H9 (cell line): Measurements from ENCODE around the gene NKX2-2. TPM values are rescaled to one million over a fixed set of nuclear protein-coding genes. Genes with fewer than 3 reads are reported as not detected.

Experiments used
- DNase-seq: peaks from one replicate; pipeline ENCODE4 v3.0.0-alpha.2; 2017
- H2AFZ ChIP-seq: one replicate; pipeline ENCODE4 v1.6.1; 2013; ENCODE audit warnings: mild to moderate bottlenecking, low read length, control low read depth, moderate library complexity
- H2AK5ac ChIP-seq: 2 replicates; pipeline ENCODE4 v1.6.1; 2013; ENCODE audit warnings: low read length, control low read depth, mixed read lengths; ENCODE audit not compliant: insufficient read length
- H2BK120ac ChIP-seq: one replicate; pipeline ENCODE4 v1.6.1; 2013; ENCODE audit warnings: low read depth, mild to moderate bottlenecking, low read length, control low read depth, inconsistent platforms; ENCODE audit not compliant: poor library complexity, severe bottlenecking
- H2BK12ac ChIP-seq: 2 replicates; pipeline ENCODE4 v1.6.1; 2013; ENCODE audit warnings: low read length, control low read depth, mixed read lengths, low read depth; ENCODE audit not compliant: insufficient read length
- H2BK15ac ChIP-seq: 2 replicates; pipeline ENCODE4 v1.6.1; 2013; ENCODE audit warnings: low read depth, low read length, control low read depth
- H2BK20ac ChIP-seq: one replicate; pipeline ENCODE4 v1.6.1; 2013; ENCODE audit warnings: low read depth, mild to moderate bottlenecking, low read length, control low read depth, inconsistent platforms; ENCODE audit not compliant: poor library complexity, severe bottlenecking
- H2BK5ac ChIP-seq: 2 replicates; pipeline ENCODE4 v1.6.1; 2013; ENCODE audit warnings: low read length, control low read depth, mixed read lengths; ENCODE audit not compliant: insufficient read length
- H3K14ac ChIP-seq: 2 replicates; pipeline ENCODE4 v1.6.1; 2013; ENCODE audit warnings: low read length, control low read depth; ENCODE audit not compliant: insufficient read depth
- H3K18ac ChIP-seq: 2 replicates; pipeline ENCODE4 v1.6.1; 2013; ENCODE audit warnings: low read depth, mild to moderate bottlenecking, mixed read lengths, low read length, control low read depth; ENCODE audit not compliant: insufficient read length
- H3K23ac ChIP-seq: 2 replicates; pipeline ENCODE4 v1.6.1; 2013; ENCODE audit warnings: low read length, control low read depth, mixed read lengths, low read depth; ENCODE audit not compliant: insufficient read length
- H3K23me2 ChIP-seq: 2 replicates; pipeline ENCODE4 v1.6.1; 2013; ENCODE audit warnings: low read depth, mild to moderate bottlenecking, mixed read lengths, low read length, control low read depth; ENCODE audit not compliant: insufficient read length, poor library complexity, severe bottlenecking
- H3K27ac ChIP-seq: 2 replicates; pipeline ENCODE4 v1.5.1; 2013; ENCODE audit warnings: low read length, control low read depth, mixed read lengths, low read depth; ENCODE audit not compliant: insufficient read length
- H3K27me3 ChIP-seq: 2 replicates; pipeline ENCODE4 v1.6.1; 2013; ENCODE audit warnings: low read length, control low read depth, inconsistent platforms; ENCODE audit not compliant: insufficient read depth
- H3K4ac ChIP-seq: 2 replicates; pipeline ENCODE4 v1.6.1; 2013; ENCODE audit warnings: low read depth, mild to moderate bottlenecking, control low read depth, inconsistent platforms, low read length, moderate library complexity
- H3K4me1 ChIP-seq: 2 replicates; pipeline ENCODE4 v1.6.1; 2013; ENCODE audit warnings: low read length, control low read depth, inconsistent platforms; ENCODE audit not compliant: insufficient read depth
- H3K4me2 ChIP-seq: 2 replicates; pipeline ENCODE4 v1.6.1; 2013; ENCODE audit warnings: low read length, control low read depth, mixed read lengths; ENCODE audit not compliant: insufficient read length, insufficient read depth
- H3K56ac ChIP-seq: 2 replicates; pipeline ENCODE4 v1.6.1; 2013; ENCODE audit warnings: low read depth, mild to moderate bottlenecking, mixed read lengths, low read length, control low read depth; ENCODE audit not compliant: insufficient read length
- H3K79me1 ChIP-seq: 2 replicates; pipeline ENCODE4 v1.6.1; 2013; ENCODE audit warnings: low read depth, mild to moderate bottlenecking, moderate library complexity, low read length, control low read depth, inconsistent platforms; ENCODE audit not compliant: insufficient read depth, poor library complexity, severe bottlenecking
- H3K79me2 ChIP-seq: 2 replicates; pipeline ENCODE4 v1.6.1; 2013; ENCODE audit warnings: low read length, control low read depth, inconsistent platforms; ENCODE audit not compliant: insufficient read depth
- H3K9ac ChIP-seq: 2 replicates; pipeline ENCODE4 v1.6.1; 2013; ENCODE audit warnings: low read length, control low read depth, mixed read lengths; ENCODE audit not compliant: insufficient read length; ENCODE audit errors: extremely low read depth
- H3K9me3 ChIP-seq: one replicate; pipeline ENCODE4 v1.6.1; 2013; ENCODE audit warnings: low read depth, low read length, inconsistent platforms; ENCODE audit not compliant: control insufficient read depth
- H3T11ph ChIP-seq: one replicate; pipeline ENCODE4 v1.6.1; 2013; ENCODE audit warnings: mild to moderate bottlenecking, low read length, control low read depth, inconsistent platforms
- H4K20me1 ChIP-seq: one replicate; pipeline ENCODE4 v1.6.1; 2013; ENCODE audit not compliant: control insufficient read depth, insufficient read length, insufficient read depth
- H4K5ac ChIP-seq: 2 replicates; pipeline ENCODE4 v1.6.1; 2013; ENCODE audit warnings: low read depth, mild to moderate bottlenecking, mixed read lengths, low read length, control low read depth; ENCODE audit not compliant: insufficient read length
- H4K8ac ChIP-seq: replicated peaks from 2 replicates; pipeline ENCODE4 v1.6.1; 2013; ENCODE audit warnings: low read length, control low read depth, mixed read lengths, low read depth; ENCODE audit not compliant: insufficient read length
- H4K91ac ChIP-seq: 2 replicates; pipeline ENCODE4 v1.6.1; 2013; ENCODE audit warnings: low read depth, mild to moderate bottlenecking, moderate library complexity, mixed read lengths, low read length, control low read depth; ENCODE audit not compliant: insufficient read length
- H3K27ac Mint-ChIP-seq, 3 experiments: 2 replicates in 2 of 3; 3 replicates in 1 of 3; pipeline ENCODE4 v1.8.0; 2020 to 2021; ENCODE audit warnings: mixed read lengths in 3 of 3, mild to moderate bottlenecking in 1 of 3, moderate library complexity in 1 of 3
- H3K27me3 Mint-ChIP-seq: 2 replicates; pipeline ENCODE4 v1.8.0; 2021; ENCODE audit warnings: low read depth, mild to moderate bottlenecking, moderate library complexity, mixed read lengths
- H3K36me3 Mint-ChIP-seq, 3 experiments: 2 replicates in 2 of 3; 3 replicates in 1 of 3; pipeline ENCODE4 v1.8.0; 2020 to 2021; ENCODE audit warnings: low read depth in 3 of 3, mixed read lengths in 3 of 3; ENCODE audit not compliant: insufficient read depth in 1 of 3
- H3K4me1 Mint-ChIP-seq, 2 experiments: 2 replicates each; pipeline ENCODE4 v1.8.0; 2020; ENCODE audit warnings: mixed read lengths in 2 of 2
- H3K4me3 Mint-ChIP-seq, 2 experiments: 2 replicates in 1 of 2; 3 replicates in 1 of 2; pipeline ENCODE4 v1.8.0; 2020 to 2021; ENCODE audit warnings: mild to moderate bottlenecking in 2 of 2, mixed read lengths in 2 of 2, moderate library complexity in 1 of 2
- H3K9me3 Mint-ChIP-seq, 2 experiments: 2 replicates in 1 of 2; 3 replicates in 1 of 2; pipeline ENCODE4 v1.8.0; 2020; ENCODE audit warnings: mild to moderate bottlenecking in 2 of 2, mixed read lengths in 2 of 2, moderate library complexity in 1 of 2
- CTCF ChIP-seq: fragments of 200-600 bp; sonication (generic); conservative IDR thresholded peaks from 3 replicates; pipeline ENCODE4 v1.8.0; 2021; ENCODE audit warnings: antibody characterized with exemption, mild to moderate bottlenecking
- WGBS: extraction: QIAGEN DNeasy Blood & Tissue Kit; methylation state at CpG from one replicate; pipeline ENCODE4 v1.1.7; 2013; ENCODE audit warnings: missing lambda C conversion rate, low lambda C conversion rate, mixed read lengths; ENCODE audit not compliant: insufficient read length; ENCODE audit errors: extremely low coverage; 5-methylcytosine and 5-hydroxymethylcytosine counted together
- total RNA-seq: library from RNA; stranded (reverse); gene quantifications from 2 replicates; pipeline ENCODE4 v1.2.1, GENCODE V29; 2021

NKX2-2 gene
- total RNA-seq, 1 experiment from 2014 or later, result not detected

GRCh38 chr20:21507400-21508229 is 6.2 kb downstream of the NKX2-2 start:
- no peak overlapping the region for H3K56ac ChIP-seq
- peaks cover 60% of the 10 kb centered on the region for H3K27me3 ChIP-seq
- H3K79me1 ChIP-seq, result no peaks in the 10 kb centered on the region
- H2AK5ac ChIP-seq, result no peak overlapping the region
- H2BK12ac ChIP-seq, result no peak overlapping the region
- H3K79me2 ChIP-seq, result no peaks in the 10 kb centered on the region
- no peak overlapping the region for H3K9ac ChIP-seq
- Mint-ChIP-seq H3K27me3 (peaks cover 96% of the 10 kb centered on the region), H3K4me3 (peak overlapping the region in 1 of 2 experiments; percentile 22; a peak in 2 of 5 replicates), H3K36me3 (no peaks in the 10 kb centered on the region; a peak in 1 of 7 replicates), H3K9me3 (peaks cover 0 to 5% of the 10 kb centered on the region in 2 experiments; a peak in 3 of 5 replicates), H3K27ac (no peak overlapping the region), H3K4me1 (peaks cover 16 to 50% of the 10 kb centered on the region in 2 experiments)
- H3K23ac ChIP-seq, result no peak overlapping the region
- H4K8ac ChIP-seq, result no peak overlapping the region
- H2BK5ac ChIP-seq, result no peak overlapping the region
- H3K4me2 ChIP-seq, result no peak overlapping the region
- H3K4ac ChIP-seq, result no peak overlapping the region
- H2BK120ac ChIP-seq, result no peak overlapping the region
- H3K18ac ChIP-seq, result no peak overlapping the region
- peaks cover 19% of the 10 kb centered on the region for H3K23me2 ChIP-seq
- no peak overlapping the region for H3K14ac ChIP-seq
- no peak overlapping the region for H3T11ph ChIP-seq
- WGBS, result no CpG with 5 or more reads among the region's 44 CpGs
- no peak overlapping the region for H2BK20ac ChIP-seq
- H3K27ac ChIP-seq, result no peak overlapping the region
- H4K91ac ChIP-seq, result no peak overlapping the region
- DNase-seq, result no peak
- H3K4me1 ChIP-seq, result peaks cover 3% of the 10 kb centered on the region; the same call in 1 of the 2 replicates
- no peak overlapping the region for H2AFZ ChIP-seq
- no peak overlapping the region for H2BK15ac ChIP-seq
- no peaks in the 10 kb centered on the region for H3K9me3 ChIP-seq
- no peaks in the 10 kb centered on the region for H4K20me1 ChIP-seq
- H4K5ac ChIP-seq, result no peak overlapping the region
- TF ChIP-seq CTCF, result no peak
